Pancreas (tissue), 10 donors: Measurements from ENCODE around the gene PFAS. TPM values are rescaled to one million over a fixed set of nuclear protein-coding genes. Genes with fewer than 3 reads are reported as not detected.
"Not testable (repeated sequence)": the region's sequence is repeated elsewhere in the genome, so short reads cannot be mapped to it uniquely, and the experiment has no call there.

Experiments
- ATAC-seq, 4 donors: fragments of 200-7000 bp; cut with Tn5 transposase; one replicate each; pipeline versions ENCODE4 v1.8.0 to v1.9.1; 2020; ENCODE audit warnings: mild to moderate bottlenecking in 4 of 4, moderate library complexity in 4 of 4
- DNase-seq, 6 donors: peaks; one replicate each; pipeline ENCODE4 v3.0.0-alpha.2; 2020
- FAIRE-seq: peaks from 2 replicates; lab custom pipeline; 2012; peaks lifted over from hg19 to GRCh38; lab: Jason Lieb, UNC
- H3K27ac ChIP-seq, 4 donors: fragments of 200-600 bp; sonication (generic); 1 replicate in 3 of 4; 2 replicates in 1 of 4; pipeline versions ENCODE4 v1.5.0 to v1.8.0; 2020
- H3K27me3 ChIP-seq, 4 donors: fragments of 200-600 bp; one replicate each; pipeline ENCODE4 v1.8.0; 2021
- H3K36me3 ChIP-seq, 3 donors: fragments of 200-600 bp; sonication (generic) in 1 of 3; one replicate each; pipeline versions ENCODE4 v1.5.0 to v1.8.0; 2020 to 2021
- H3K4me1 ChIP-seq, 3 donors: fragments of 200-600 bp; one replicate each; pipeline ENCODE4 v1.8.0; 2021
- H3K4me3 ChIP-seq, 4 donors: fragments of 200-600 bp; sonication (generic) in 2 of 4; one replicate each; pipeline versions ENCODE4 v1.5.0 to v1.8.0; 2020 to 2021
- H3K9me3 ChIP-seq, 4 donors: fragments of 200-600 bp; one replicate each; pipeline ENCODE4 v1.8.0; 2021
- CTCF ChIP-seq, 4 donors: fragments of 200-600 bp; sonication (generic) in 3 of 4; IDR thresholded peaks; one replicate each; pipeline versions ENCODE4 v1.5.0 to v1.8.0; 2021; ENCODE audit warnings: antibody characterized with exemption in 4 of 4
- WGBS, 2 donors: extraction: QIAGEN DNeasy Blood & Tissue Kit; methylation state at CpG; one replicate each; pipeline ENCODE4 v1.1.7; 2013; 5-methylcytosine and 5-hydroxymethylcytosine counted together
- intact Hi-C, 3 donors: fragments of 100-400 bp; cut with DNase I; formaldehyde crosslinking; loops; one replicate each; pipeline versions ENCODE4 v1.11.1 to v1.14.2; 2022
- polyA plus RNA-seq, 2 donors: library from polyadenylated mRNA; stranded (reverse); fragments of 200-250 nt; gene quantifications; one replicate each; pipeline ENCODE4 v1.2.3, GENCODE V29; 2013
- total RNA-seq, 6 donors: library from RNA; stranded (reverse); fragmentation: NEBNext Ultra II Directional in 4 of 6; extraction: Animal tissue kit (Norgen Biotek cat#: 25700) in 4 of 6; gene quantifications; one replicate each; pipeline versions ENCODE4 v1.2.1 to v1.2.4, GENCODE V29; 2021 to 2023
- donor health status: healthy with polysubstance abuse.
- donor health status: DM: no; HTN: no; CAD: no; lungs with moderate emphysema.
- donor health status: DM: no; HTN: no; CAD: no.
- donor health status: control.
- donor health status: control.
- donor health status: Bipolar disorder and iron deficiency.
- donor health status: DM: yes; HTN: yes; CAD: no.
- donor health status: DM: no; HTN: no; CAD: no.
- donor health status: DM: no; HTN: no; CAD: no.
- donor health status: DM: yes; HTN: yes; CAD: no.

PFAS gene
- total and polyA plus RNA-seq, 8 donors: 11.5 to 21.4 (median 18.7) TPM

- 93 to 96% methylated on average over 5 of the region's 5 CpGs for WGBS, 2 donors
- TF ChIP-seq CTCF (IDR thresholded peaks at IDR 0.05): no peak
These were observed 5.3 kb upstream of the PFAS start for GRCh38 chr17:8243827-8244226.

GRCh38 chr17:8244768-8245167, 4.3 kb upstream of the PFAS start:
- H3K27me3 ChIP-seq: no peaks in the 10 kb centered on the region
- H3K4me1 ChIP-seq: no peaks in the 10 kb centered on the region
- 96 to 98% methylated on average over 8 of the region's 8 CpGs for WGBS, 2 donors
- ATAC-seq (no peak), FAIRE-seq (no peak), DNase-seq (no peak)
- H3K36me3 ChIP-seq: no peaks in the 10 kb centered on the region
- no peak overlapping the region for H3K4me3 ChIP-seq
- no peaks in the 10 kb centered on the region for H3K9me3 ChIP-seq
- TF ChIP-seq CTCF (IDR thresholded peaks at IDR 0.05): no peak
- intact Hi-C loops: no loop called here
- no peak overlapping the region for H3K27ac ChIP-seq

More at GRCh38 chr17:8243827-8244226, 5.3 kb upstream of the PFAS start:
- Histone ChIP-seq H3K27me3 (no peaks in the 10 kb centered on the region), H3K36me3 (no peaks in the 10 kb centered on the region), H3K4me1 (no peaks in the 10 kb centered on the region), H3K4me3 (no peak overlapping the region), H3K27ac (no peak overlapping the region), H3K9me3 (no peaks in the 10 kb centered on the region)
- DNase-seq: no peak
- no peak for ATAC-seq
- FAIRE-seq: no peak
- intact Hi-C loops: no loop called here

- H3K9me3 ChIP-seq: no peaks in the 10 kb centered on the region
- intact Hi-C loops: loop anchor here in 1 of 3 donors (10.0 kb wide), 1 partner anchor 55 kb away; no protein-coding TSS in a partner anchor
- no peak for TF ChIP-seq CTCF (IDR thresholded peaks at IDR 0.05)
- H3K4me1 ChIP-seq: no peaks in the 10 kb centered on the region
- peak overlapping the region; percentile 45 to 75 (median 60) for H3K4me3 ChIP-seq
- no peak for FAIRE-seq
- no peaks in the 10 kb centered on the region for H3K36me3 ChIP-seq
- ATAC-seq: no peak
- 14 to 16% methylated on average over 10 of the region's 10 CpGs for WGBS, 2 donors
- DNase-seq: no peak
- H3K27ac ChIP-seq: peak overlapping the region in 3 of 4 donors; percentile 93 to 99 (median 98)
- no peaks in the 10 kb centered on the region for H3K27me3 ChIP-seq
These were observed 772 bp downstream of the PFAS start for GRCh38 chr17:8249621-8250500.

GRCh38 chr17:8251411-8251810, 2.3 kb downstream of the PFAS start:
- H3K4me1 ChIP-seq, H3K4me3 ChIP-seq, FAIRE-seq, H3K27me3 ChIP-seq, DNase-seq, H3K27ac ChIP-seq, H3K9me3 ChIP-seq, ATAC-seq: not testable (repeated sequence)
- H3K36me3 ChIP-seq: peaks cover 0 to 11% (median 0%) of the 10 kb centered on the region in 3 donors
- intact Hi-C loops: loop anchor here in 1 of 3 donors (10.0 kb wide), 1 partner anchor 53 kb away; no protein-coding TSS in a partner anchor
- 67 to 85% methylated on average over 2 of the region's 2 CpGs for WGBS, 2 donors

GRCh38 chr17:8253801-8254200, 4.7 kb downstream of the PFAS start:
- intact Hi-C loops: loop anchor here in 1 of 3 donors (10.0 kb wide), 1 partner anchor 51 kb away; no protein-coding TSS in a partner anchor
- H3K4me1 ChIP-seq: no peaks in the 10 kb centered on the region
- FAIRE-seq (no peak), DNase-seq (peak in 4 of 6 donors; percentile 21 to 77 (median 50)), ATAC-seq (peak in 3 of 4 donors; percentile 50 to 68 (median 52))
- H3K9me3 ChIP-seq: no peaks in the 10 kb centered on the region
- no peak overlapping the region for H3K4me3 ChIP-seq
- H3K36me3 ChIP-seq: peaks cover 0 to 18% (median 0%) of the 10 kb centered on the region in 3 donors
- peak in 2 of 4 donors; percentile 33 for TF ChIP-seq CTCF (IDR thresholded peaks at IDR 0.05)
- WGBS, 2 donors: 25 to 29% methylated on average over 8 of the region's 8 CpGs
- no peaks in the 10 kb centered on the region for H3K27me3 ChIP-seq
- H3K27ac ChIP-seq: no peak overlapping the region
